Effector CD4-positive, alpha-beta T cell (primary cell): Measurements from ENCODE around the gene ABCD1.
"Not testable (repeated sequence)": the region's sequence is repeated elsewhere in the genome, so short reads cannot be mapped to it uniquely, and the experiment has no call there.

ENCODE experiments used
- DNase-seq: peaks from one replicate; pipeline ENCODE4 v3.0.0-alpha.2; 2020
- total RNA-seq: gene quantifications from one replicate; lab custom pipeline; 2026; lab: John Stamatoyannopoulos, UW

ABCD1 gene
- total RNA-seq: 15.2 reads per million, percentile 41 among the genes with 10 or more reads in this experiment

DNA sequence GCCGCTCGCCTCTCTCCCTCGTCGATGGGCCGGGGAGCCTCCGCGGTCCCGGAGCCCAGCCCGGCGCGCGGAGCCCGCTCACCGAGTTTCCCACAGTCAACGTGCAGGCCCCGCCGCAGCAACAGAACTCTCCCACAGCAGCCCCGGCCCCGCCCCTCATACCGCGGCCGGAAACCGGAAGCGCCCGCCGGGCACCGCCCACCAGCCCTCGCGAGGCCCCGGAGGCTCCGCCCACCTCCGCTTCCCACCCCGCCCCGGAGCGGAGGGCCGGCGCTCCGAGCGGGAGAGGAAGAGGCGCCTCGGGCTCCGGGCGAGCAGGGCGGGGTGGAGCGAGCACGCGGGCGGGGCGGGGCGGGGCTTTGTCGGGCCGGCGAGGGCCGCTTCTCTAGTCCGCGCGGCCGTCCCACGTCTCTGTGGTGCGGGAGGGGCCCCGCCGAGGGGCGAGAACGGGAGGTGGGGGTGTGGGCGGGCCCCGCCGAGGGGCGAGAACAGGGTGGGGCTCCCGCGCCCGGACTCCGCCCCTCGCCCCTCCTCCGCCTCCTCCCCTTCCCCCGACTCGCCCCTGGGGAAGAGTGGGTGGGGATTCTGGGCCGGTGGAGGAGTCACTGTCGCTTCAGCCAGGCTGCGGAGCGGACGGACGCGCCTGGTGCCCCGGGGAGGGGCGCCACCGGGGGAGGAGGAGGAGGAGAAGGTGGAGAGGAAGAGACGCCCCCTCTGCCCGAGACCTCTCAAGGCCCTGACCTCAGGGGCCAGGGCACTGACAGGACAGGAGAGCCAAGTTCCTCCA is at the start of gene ABCD1, which contains the start of gene BCAP31:
Gene ABCD1 (plus strand): TSS at position 605 of the 787 bp plus-strand sequence. CDS start 411 bp downstream, outside the sequence.
Gene BCAP31 (minus strand): TSS at position 136 of the 787 bp plus-strand sequence. CDS start 1,143 bp downstream, outside the sequence.
- peak; percentile 81 for DNase-seq

DNA sequence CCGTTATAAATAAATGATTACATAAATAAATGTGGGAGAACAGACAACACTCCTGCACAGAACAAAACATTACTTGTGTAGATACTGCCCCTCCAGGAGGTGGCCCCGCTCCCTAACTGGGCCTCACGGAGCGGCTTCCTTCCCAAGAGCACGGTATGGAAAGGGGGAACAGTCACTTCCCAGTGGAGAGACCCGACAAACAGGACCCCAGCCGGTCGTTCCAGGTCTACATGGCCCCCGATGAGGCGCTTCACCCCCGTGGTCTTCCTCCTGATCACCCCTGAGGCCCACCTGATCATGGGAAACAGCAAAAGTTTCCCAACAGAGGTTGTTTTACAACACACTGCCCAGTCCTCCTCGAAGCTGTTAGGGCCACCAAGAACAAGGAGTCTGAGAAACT is 43.5 kb upstream of the ABCD1 start:
- DNase-seq: no peak

DNA sequence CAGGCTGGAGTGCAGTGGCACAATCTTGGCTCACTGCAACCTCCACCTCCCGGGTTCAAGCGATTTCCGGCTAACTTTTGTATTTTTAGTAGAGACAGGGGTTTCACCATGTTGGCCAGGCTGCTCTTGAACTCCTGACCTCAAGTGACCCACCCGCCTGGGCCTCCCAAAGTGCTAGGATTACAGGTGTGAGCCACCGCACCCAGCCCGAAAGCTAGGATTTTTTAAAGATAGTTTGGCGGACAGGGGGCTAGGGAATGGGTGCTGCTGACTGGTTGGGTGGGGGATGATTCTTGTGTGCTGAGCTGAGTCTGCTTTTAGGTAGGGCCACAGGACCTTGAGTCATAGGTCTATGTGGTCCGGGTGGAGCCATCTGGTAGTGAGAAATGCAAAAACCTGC is 41.2 kb upstream of the ABCD1 start:
- DNase-seq: not testable (repeated sequence)

DNA sequence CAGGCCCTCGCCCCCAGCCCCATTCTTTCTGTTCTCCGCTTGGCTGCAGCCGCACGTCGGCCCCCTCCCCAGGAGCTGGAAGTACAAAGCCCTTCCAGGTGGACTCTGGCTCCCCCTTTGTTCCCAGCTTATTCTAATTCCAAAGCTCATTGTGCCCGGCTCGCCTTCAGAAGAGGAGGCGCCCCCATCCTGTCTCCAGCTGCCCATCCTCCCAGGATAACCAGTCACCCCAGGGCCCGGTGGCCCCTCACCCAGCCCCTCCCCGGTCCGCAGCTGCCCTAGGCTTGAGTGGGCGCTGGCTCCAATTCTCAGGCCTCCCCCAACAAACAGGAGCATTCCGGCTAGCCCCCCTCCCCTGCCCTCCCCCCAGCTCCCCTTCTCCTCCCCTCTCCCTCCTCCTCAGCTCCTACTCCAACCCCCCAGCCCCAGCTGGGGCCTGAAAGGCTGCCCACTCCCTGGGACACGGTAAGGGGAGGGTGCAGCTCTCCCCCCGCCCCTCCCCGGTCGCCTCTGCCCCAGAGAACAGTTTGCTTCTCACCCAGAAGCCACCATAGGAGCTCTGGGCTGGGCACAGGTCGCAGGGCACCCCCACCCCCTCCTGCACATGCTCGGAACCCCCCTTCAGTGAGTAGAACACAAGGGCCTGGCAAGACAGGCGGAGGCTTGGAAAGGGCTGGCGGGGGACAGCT is 40.0 kb upstream of the ABCD1 start:
- no peak for DNase-seq

DNA sequence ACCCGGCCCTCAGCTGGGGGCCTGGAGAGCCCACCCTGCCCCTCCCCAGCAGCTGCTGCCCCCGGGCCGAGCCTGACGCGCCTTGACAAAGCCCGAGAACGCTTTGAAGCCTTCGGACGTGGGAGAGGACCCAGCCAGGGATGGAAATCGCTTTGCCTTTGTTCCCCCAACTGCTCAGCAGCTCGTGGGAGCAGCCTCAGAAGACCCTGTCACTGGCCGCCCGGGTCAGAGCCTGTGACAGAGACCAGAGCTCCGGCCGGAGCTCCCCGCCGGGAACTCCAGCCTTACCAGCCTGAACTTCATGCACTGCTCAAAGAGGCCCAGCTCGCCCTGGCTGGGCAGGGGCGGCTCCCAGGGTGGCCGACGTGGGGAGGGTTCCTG is 39.5 kb upstream of the ABCD1 start:
- no peak for DNase-seq

DNA sequence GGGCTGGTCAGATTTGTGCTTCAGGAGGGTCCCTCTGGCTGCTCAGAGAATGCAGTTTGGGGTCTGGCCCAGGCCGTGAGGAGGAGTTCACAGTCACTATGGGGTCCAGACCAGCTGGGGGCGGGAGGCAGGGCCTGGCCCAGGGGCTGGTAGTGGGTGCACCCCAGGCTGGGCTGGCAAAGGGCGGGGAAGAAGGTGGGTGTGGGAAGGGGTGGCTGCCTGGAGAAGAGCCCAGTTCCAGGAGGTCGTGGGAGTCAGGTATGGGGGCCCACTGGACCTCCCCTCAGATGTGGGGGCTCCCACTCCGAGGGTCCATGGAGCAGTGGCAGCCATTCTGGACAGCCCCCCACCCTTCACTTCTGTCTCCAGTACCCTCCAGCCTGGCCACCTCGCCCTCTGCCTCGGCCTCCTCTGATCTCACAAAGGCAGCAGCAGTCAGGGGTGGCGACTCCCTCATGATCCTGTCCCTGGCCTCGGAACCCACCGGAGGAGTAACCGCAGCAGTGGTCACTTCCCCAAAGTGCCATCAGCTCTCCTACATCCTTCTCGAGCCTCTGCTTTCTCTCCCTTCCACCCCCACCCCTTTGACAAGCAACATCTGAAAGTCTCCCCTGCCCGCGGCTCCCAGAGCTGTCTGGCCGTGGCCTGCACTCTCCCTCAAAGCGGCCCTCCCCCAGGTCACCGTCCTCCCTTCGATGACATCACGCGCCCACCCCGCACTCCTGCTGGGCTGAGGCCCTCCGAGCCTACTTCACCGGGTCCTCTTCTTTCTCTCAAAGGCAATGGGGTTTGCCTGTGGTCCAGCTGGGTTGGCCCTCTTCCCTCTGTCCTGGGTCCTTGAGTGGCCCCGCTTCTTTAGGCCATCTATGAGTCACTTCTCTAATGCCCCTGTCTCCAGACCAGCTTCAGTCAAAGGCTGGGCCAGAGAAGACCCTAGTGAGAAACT is 38.6 kb upstream of the ABCD1 start:
- DNase-seq: no peak

DNA sequence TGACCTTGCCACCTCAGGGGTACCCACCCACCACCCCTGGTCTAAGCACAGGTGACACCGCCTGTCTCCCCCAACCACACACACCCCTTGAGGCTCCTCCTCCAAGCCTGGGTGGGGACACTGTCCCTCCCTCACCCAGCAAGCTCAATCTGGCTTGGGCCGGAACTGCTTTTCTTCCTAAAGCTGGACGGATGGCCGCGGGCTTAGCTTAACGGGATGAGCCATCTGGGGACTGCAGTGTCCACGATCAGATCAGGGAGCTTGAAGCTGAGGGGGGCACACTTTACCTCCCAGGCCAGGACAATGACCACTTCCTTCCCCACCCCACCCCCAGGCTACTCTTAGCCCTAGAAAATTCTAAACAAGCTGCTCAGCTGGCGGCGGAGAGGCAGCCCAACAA is 37.9 kb upstream of the ABCD1 start:
- no peak for DNase-seq

DNA sequence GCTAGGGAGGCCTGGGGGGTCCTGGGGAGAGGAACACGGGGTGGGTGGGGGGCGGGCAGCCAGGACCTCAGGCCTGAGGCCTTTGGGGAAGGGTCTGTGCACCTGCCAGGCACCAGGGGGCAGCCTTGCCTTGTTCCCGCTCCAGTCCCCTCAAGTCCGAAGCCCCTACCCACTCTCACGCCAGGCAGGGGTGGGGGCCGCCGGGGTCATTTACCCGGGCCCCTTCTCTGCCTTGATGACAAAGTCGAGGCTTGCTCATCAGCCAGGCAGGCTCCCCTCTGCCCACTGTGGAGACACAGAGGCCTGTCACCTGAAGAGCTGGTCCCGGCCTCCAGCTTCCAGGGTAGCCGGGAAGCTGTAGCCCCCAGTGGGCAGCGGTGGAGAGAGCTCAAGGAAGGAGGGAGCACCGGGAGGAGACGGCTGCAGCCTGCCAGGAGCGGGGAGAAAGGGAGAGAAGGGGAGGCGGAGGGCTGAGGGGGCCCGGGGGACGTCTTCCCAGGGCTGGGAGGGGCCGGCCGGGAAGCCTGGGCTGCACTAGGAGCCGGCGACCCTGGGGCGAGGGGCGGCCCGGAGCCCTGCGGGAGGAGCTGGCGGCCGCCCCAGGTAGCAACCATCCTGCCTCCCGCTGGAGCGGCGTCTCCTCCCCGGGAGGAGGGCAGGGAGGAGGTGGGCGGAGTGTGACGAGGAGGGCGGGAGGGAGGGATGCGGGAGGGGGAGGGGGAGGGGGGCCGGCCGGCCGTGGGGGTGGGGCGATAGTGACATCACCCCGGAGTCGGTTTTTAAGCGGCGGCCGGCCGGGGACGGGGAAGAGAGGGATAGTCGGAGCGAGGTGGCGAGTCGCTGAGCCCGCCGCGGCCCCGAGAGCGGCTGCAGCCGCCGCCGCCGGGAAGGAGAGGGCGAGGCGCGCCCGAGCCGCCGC is 37.3 kb upstream of the ABCD1 start, which contains the start of gene SLC6A8:
Gene SLC6A8 (plus strand): TSS at position 806 of the 919 bp plus-strand sequence. CDS start 649 bp downstream, outside the sequence.
- DNase-seq: no peak

DNA sequence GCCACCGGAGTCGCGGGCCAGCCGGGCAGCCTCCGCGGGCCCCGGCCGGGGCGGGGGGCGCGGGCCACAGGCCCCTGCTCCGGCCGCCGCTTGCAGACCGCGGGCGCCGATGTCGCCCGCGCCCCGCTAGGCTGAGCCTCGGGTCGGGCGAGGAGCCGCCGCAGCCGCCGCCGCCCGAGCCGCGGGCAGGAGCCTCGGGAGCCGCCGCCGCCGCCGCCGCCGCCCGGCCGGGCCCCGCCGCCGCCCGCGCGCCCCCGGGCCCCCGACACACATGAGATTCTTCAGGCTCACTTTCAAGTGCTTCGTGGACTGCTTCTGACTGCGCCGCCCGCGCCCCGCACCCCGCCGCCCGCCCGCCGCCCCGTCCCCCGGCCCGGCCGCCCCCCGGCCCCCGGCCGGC is 36.6 kb upstream of the ABCD1 start:
- DNase-seq: no peak

DNA sequence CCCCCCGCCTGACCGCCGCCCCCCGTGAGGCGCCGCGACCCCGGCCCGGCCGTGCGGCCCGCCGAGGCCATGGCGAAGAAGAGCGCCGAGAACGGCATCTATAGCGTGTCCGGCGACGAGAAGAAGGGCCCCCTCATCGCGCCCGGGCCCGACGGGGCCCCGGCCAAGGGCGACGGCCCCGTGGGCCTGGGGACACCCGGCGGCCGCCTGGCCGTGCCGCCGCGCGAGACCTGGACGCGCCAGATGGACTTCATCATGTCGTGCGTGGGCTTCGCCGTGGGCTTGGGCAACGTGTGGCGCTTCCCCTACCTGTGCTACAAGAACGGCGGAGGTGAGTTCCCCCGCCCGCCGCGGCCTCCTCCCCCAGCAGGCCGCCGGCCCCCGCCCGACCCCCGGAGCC is 36.1 kb upstream of the ABCD1 start:
- DNase-seq: no peak

DNA sequence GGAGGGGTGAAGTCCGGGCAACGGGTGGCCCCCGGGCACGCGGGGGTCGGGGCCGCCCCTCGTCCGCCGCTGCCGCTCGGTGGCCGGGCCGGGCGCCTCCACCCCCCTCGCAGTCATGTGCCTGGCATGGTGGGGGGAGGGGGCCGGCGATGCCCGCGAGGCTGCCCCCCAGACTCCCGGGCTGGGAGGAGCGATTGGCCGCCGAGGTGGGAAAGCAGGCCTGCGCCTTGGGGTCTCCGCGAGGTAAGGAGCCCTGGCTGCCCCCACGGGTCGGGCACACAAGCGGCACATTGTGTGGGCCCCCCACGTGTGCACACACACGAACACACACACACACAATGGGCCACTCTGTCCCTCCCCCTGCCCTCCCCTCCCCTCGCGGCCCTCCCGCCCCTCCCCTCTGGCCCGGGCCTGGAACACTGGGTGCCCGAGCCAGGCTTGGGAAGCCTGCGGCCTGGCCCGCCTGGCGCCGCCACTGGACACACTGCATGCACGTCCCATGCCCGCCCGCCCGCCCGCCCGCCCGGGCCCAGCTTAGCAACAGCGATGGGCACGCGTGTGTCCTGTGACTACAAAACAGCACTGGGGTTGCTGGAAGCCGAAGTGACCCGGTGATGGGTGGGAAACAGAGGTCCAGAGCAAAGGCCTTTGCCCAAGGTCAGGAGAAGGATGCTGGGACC is 35.6 kb upstream of the ABCD1 start:
- no peak for DNase-seq

DNA sequence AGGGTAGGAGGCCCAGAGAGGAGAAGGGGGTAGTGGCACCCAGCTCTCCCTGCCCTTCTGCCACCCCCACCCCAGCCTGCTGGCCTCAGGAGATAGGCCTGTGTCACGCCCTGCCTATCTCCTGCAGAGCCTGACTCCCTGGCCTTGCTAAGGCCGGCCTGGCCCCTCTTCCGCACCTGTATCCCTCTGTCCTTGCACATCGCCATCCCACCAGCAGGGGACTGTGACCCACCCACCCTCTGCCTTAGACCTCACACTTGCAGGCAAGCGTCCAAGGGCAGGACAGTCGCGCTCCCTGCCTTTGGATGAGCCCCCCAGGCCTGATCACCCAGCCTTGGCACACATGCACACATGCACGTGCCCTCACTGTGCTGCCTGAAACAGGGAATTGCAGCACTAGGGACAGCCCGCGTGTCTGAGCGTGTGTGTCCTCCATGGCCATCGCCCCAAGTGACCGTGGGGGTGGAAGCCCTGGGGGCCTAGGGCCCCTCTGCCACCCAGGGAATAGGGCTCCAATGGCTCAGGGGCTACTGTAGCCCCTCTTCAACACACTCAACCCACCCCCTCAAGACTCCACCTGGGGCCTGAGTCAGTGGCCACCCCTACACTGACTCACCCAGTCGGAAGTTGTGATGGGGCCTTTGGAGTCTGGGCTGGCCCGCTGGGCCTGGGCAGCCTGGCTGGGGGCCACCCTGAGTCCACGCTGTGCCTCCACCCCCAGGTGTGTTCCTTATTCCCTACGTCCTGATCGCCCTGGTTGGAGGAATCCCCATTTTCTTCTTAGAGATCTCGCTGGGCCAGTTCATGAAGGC is 34.8 kb upstream of the ABCD1 start:
- no peak for DNase-seq

DNA sequence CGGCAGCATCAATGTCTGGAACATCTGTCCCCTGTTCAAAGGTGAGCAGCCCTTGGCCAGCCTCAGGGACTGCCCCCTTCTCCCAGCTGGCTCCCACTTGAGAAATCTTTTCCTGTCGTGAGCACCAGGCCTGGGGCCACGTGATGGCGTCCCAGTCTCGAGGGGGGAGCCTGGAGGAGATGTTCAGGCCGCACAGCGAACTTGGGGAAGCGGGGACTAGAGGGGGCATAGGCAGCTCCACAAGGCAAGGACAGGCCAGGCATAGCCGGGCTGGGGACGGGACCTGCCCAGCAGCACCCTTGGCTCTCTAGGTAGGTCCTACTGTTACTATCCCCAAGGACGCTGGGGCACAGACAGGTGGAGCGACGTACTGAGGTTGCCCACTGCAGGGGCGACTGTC is 34.2 kb upstream of the ABCD1 start:
- no peak for DNase-seq

DNA sequence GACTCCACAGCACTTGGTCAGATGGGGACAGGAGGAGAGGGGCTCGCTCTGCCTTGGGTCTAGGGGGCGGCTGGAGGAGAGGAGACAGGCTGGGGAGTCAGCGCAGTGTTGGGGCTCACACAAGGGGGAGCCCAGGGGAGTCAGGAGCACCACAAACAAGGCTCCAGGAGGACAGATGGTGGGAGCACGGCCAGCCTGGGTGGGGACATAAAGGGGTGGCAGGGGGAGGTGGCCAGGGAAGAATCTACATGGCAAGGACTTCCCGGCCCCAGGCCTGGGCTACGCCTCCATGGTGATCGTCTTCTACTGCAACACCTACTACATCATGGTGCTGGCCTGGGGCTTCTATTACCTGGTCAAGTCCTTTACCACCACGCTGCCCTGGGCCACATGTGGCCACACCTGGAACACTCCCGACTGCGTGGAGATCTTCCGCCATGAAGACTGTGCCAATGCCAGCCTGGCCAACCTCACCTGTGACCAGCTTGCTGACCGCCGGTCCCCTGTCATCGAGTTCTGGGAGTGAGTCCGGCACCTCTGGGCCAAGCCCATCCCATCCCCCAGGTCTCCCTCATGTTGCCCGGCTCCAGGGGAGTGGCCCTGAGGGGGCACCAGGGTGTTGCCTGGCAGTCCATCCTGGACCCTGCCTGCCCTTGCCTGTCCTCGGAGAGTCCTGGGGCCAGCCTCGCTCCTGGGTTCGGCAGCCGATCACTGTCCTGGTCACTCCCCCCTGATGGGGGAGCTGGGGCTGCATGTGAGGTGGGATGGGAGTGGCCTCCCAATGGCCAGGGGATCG is 33.4 kb upstream of the ABCD1 start:
- not testable (repeated sequence) for DNase-seq

DNA sequence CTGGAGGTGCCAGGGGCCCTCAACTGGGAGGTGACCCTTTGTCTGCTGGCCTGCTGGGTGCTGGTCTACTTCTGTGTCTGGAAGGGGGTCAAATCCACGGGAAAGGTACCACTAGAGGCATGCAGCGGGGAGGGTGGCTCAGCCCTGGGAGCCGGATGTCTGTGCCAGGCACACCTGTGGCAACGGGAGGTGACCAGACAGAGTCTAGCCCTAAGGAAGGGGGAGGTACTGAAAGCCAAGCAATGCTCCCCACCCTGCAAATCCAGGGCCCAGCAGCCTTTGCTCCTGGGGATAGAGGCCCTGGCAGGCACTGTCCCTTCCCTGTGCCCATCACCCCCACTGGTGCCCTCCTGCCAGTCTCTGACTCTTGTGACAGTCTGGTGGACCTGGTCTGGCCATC is 32.7 kb upstream of the ABCD1 start:
- DNase-seq: no peak

DNA sequence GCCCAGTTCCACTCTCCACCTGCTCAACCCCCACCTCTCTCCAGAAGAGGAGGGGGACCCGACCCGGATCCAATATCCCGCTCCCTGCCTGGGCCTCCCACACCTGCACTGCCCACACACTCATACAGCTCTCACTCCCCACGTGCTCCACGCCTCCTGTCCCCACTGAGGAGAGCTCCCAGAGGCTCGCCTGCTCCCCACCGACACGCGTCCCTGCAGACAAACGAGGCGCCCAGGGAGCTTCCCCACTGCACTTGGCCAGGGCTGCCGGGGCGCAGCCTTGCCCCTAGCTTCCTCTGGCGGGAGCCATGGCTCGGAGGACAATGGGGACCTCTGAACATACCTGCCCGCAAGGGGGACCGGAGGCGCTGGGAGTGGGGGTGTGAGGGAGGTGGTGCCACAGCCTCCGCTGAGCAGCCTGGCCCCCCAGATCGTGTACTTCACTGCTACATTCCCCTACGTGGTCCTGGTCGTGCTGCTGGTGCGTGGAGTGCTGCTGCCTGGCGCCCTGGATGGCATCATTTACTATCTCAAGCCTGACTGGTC is 32.0 kb upstream of the ABCD1 start:
- no peak for DNase-seq

DNA sequence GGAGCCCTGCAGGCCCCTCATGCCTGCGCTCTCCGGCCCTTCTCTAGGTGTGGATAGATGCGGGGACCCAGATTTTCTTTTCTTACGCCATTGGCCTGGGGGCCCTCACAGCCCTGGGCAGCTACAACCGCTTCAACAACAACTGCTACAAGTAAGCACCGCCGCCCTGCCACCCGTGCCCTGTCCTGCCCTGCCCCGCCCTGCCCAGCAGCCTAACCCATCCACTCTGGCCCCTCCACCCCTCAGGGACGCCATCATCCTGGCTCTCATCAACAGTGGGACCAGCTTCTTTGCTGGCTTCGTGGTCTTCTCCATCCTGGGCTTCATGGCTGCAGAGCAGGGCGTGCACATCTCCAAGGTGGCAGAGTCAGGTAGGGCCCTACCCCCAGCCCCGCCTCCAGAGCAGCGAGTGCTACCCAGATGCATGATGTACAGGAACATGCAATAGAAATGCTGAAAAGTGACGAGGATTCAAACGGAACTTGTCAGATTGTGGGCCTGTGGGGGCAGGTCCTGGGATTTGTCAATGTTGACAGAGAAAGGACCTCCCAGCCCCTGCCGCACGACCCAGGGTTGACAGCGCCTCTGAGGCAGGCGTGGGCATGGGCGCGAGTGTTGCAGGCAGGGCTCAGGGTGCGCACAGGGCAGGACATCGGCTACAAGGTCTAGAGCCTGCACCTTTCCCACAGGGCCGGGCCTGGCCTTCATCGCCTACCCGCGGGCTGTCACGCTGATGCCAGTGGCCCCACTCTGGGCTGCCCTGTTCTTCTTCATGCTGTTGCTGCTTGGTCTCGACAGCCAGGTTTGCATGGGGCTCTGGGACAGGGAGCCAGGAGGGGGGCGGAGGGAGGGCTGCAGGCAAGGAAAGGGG is 31.2 kb upstream of the ABCD1 start:
- DNase-seq: no peak

DNA sequence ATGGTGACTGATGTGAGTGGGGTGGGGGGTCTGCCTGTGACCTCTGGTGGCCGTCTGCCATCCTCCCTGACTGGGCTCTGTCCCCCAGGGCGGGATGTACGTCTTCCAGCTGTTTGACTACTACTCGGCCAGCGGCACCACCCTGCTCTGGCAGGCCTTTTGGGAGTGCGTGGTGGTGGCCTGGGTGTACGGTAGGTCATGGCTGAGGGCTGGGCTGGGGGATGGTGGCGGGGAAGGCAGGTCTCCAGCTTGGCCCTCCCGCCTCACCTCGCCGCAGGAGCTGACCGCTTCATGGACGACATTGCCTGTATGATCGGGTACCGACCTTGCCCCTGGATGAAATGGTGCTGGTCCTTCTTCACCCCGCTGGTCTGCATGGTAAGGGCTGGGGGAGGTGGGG is 30.4 kb upstream of the ABCD1 start:
- not testable (repeated sequence) for DNase-seq
